ENCODE data around the gene LCE1D. TPM values are rescaled to one million over a fixed set of nuclear protein-coding genes. Genes with fewer than 3 reads are reported as not detected.

Gene LCE1D
- total RNA-seq, 1 donor from 2014 or later: not detected

DNA sequence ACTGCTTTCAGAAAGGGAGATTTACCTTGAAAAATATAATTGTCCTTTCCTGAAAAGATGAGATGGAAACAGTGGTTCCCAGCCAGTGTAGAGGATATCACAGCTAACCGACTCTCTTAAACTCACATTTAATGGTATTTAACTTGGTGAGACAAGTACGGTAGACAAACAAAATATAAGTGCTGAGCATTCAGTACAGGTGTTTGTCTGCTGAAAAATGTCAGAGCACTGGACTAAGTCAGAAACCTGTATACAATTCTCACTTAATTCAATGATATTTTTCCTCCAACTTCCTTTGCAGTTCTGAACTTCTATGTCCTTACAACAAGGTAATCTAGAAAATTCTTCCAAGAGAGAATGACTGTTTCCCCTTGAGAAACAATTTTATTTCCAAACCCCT is 15.2 kb downstream of the LCE1D start, which contains the start of gene LCE1B:
Gene LCE1B (plus strand): TSS at position 301 of the 400 bp plus-strand sequence. CDS start 476 bp downstream, outside the sequence.
- intact Hi-C loops (cut with micrococcal nuclease): no loop called here

DNA sequence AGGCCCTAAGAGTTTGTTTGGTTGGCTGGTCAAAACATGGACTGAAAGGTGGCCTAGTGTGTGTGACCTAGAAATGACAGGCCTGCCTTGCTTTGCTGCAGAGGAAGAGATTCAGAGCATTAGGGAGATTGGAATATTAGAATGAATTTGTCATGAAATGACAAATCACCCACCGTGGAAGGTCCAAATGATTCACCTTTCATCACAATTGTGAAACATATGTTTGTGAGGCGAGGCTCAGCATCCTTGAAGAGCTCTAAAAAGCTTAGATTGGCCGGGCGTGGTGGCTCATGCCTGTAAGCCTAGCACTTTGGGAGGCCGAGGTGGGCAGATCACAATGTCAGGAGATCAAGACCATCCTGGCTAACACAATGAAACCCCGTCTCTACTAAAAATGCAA is 20.8 kb downstream of the LCE1D start:
- intact Hi-C loops (cut with micrococcal nuclease): no loop called here

DNA sequence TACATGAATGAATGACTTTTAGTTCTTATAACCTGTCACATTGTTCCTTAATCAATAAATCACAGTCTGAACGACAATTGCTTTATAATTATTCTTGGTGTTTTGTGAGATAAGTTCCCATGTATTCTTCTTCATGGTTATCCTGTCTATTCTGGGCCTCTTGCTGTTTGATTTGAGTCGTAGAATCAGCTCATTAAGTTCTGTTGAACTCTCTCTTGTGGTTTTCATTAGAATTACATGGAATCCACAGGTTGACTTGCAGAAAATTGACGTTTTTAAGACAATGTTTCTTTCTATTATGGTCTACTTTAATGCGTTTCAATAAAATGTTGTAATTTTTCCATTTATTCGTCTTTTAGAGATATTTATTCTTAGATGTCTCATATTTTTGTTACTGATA is 26.8 kb downstream of the LCE1D start:
- intact Hi-C loops (cut with micrococcal nuclease): no loop called here

DNA sequence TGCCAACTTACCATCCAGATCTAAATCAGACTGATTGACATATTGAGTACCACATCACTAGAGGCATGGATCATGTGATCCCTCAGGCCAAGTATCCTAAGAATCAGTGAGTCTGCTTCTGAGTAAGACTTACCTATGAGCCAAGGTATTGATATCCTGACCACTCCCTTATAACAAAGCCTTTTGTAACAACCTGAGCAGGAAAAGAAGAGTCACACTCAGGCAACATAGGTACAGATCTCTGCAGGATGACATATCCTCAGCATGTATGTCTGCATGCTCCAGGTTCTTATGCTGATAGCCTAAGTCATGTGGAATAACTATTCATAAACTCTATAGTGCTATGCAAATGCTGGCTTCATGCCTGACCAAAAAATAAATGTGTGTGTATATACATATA is 28.4 kb downstream of the LCE1D start:
- intact Hi-C loops (cut with micrococcal nuclease): no loop called here

DNA sequence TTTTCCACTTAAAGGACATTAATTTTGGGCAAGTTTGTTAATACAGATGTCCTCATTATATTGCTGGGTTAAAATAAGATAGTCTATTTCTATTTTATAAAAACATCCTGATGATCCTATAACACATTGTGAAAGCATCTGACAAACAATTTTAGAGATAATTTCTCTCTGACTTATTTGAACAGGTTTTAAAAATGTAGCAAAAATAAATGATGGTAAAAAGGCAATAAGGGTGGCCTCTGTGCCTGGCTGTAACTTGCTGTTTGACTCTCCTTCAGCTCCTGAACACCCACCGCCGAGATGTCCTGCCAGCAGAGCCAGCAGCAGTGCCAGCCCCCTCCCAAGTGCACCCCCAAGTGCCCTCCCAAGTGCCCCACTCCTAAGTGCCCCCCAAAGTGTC is 30.7 kb downstream of the LCE1D start, which contains the start of gene LCE1A:
Gene LCE1A (plus strand): TSS at position 301 of the 400 bp plus-strand sequence. CDS start 0 bp downstream, at position 301.
- intact Hi-C loops (cut with micrococcal nuclease): no loop called here

DNA sequence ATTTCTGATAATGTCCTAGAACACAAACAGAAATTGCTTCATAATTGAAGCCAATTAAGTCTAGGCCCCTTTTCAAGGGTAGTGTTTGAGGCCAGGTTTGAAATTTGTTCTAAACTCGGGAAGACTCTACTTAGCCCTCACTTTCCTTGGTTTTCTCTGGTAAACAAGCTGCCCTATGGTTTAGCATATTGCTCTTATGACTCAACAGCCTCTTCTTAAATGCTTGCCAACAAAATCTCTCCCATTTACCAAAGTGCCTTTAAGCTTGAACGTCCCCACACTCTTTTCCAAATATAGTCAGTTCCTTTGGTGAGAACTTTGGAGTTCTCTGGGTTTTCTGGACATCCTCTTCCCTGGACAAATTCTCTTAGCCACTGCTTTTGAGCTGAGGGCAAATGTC is 40.3 kb downstream of the LCE1D start:
- intact Hi-C loops (cut with micrococcal nuclease): no loop called here

DNA sequence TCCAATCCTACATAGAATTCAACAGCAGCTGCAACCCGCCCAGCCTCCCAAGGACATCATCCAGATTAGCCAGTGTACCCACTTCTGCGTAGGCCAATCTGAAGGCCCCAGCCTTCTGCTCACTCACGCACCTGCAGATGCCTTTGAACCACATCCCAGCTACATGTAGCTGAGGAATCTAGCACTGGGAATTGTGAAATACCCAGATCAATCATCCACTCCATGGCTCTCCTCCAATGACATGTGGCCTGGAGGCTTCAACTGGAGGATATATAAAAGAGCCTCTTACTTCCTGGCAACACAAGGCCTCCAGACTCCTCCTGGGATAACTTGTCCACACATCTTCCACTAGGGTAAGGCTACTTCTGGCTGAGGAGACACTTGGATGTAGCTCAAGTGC is 46.0 kb downstream of the LCE1D start, which contains the start of gene LCE6A:
Gene LCE6A (plus strand): TSS at position 301 of the 400 bp plus-strand sequence. CDS start 665 bp downstream, outside the sequence.
- intact Hi-C loops (cut with micrococcal nuclease): no loop called here

Other genes starting within 250 kb of the LCE1D start
- gene LCE3E, start 229.9 kb upstream of the LCE1D start, total RNA-seq: not detected in 2 replicates
- not detected in 2 replicates for gene LCE3D, start 216.2 kb upstream of the LCE1D start, total RNA-seq
- not detected in 2 replicates for gene LCE3C, start 196.5 kb upstream of the LCE1D start, total RNA-seq
- not detected in 2 replicates for gene LCE3B, start 182.9 kb upstream of the LCE1D start, total RNA-seq
- not detected in 2 replicates for gene LCE3A, start 173.6 kb upstream of the LCE1D start, total RNA-seq
- not detected in 2 replicates for gene LCE2D, start 133.3 kb upstream of the LCE1D start, total RNA-seq
- not detected in 2 replicates for gene LCE2C, start 121.4 kb upstream of the LCE1D start, total RNA-seq
- gene LCE2B, start 110.6 kb upstream of the LCE1D start, total RNA-seq: not detected in 2 replicates
- gene LCE2A, start 98.4 kb upstream of the LCE1D start, total RNA-seq: not detected in 2 replicates
- gene LCE4A, start 88.6 kb upstream of the LCE1D start, total RNA-seq: not detected in 2 replicates
- gene KPRP, start 38.7 kb upstream of the LCE1D start, total RNA-seq: not detected in 2 replicates
- not detected in 2 replicates for gene LCE1F, start 21.6 kb upstream of the LCE1D start, total RNA-seq
- not detected in 2 replicates for gene LCE1E, start 10.5 kb upstream of the LCE1D start, total RNA-seq
- not detected in 2 replicates for gene LCE1C, start 9.9 kb downstream of the LCE1D start, total RNA-seq
- not detected in 2 replicates for gene LCE1B, start 15.2 kb downstream of the LCE1D start, total RNA-seq
- not detected in 2 replicates for gene LCE1A, start 30.8 kb downstream of the LCE1D start, total RNA-seq
- gene LCE6A, start 46.1 kb downstream of the LCE1D start, total RNA-seq: not detected in 2 replicates
- gene LCE7A, start 63.3 kb downstream of the LCE1D start, total RNA-seq: not detected in 2 replicates
- not detected in 2 replicates for gene SMCP, start 81.6 kb downstream of the LCE1D start, total RNA-seq
- not detected in 2 replicates for gene IVL, start 111.8 kb downstream of the LCE1D start, total RNA-seq
- not detected in 2 replicates for gene SPRR5, start 150.5 kb downstream of the LCE1D start, total RNA-seq
- gene SPRR4, start 173.9 kb downstream of the LCE1D start, total RNA-seq: not detected in 2 replicates
- gene SPRR1A, start 187.4 kb downstream of the LCE1D start, total RNA-seq: not detected in 2 replicates
- gene SPRR3, start 205.0 kb downstream of the LCE1D start, total RNA-seq: not detected in 2 replicates
- not detected in 2 replicates for gene SPRR1B, start 234.5 kb downstream of the LCE1D start, total RNA-seq
- not detected in 2 replicates for gene SPRR2D, start 244.4 kb downstream of the LCE1D start, total RNA-seq

Data from T-helper 2 cell treated with Interferon-gamma antibody and Interleukin-4, amounts not matched to agents 100 ng/mL and 5 ng/mL, for 36 hours (primary cell).